Kidney (tissue), 14 donors: ENCODE results near the gene RASGRP1. TPM values are rescaled to one million over a fixed set of nuclear protein-coding genes. Genes with fewer than 3 reads are reported as not detected.

Experiments used
- DNase-seq, 5 donors: peaks; one replicate each; pipeline ENCODE4 v3.0.0-alpha.2; 2013 to 2020
- FAIRE-seq: peaks from 2 replicates; lab custom pipeline; 2012; peaks lifted over from hg19 to GRCh38; lab: Jason Lieb, UNC
- H3K27ac ChIP-seq, 2 donors: one replicate each; pipeline ENCODE4 v1.7.0; 2013; ENCODE audit warnings: low read depth in 2 of 2, low read length in 2 of 2, inconsistent platforms in 1 of 2
- H3K27me3 ChIP-seq: one replicate; pipeline ENCODE4 v1.7.1; 2013; ENCODE audit warnings: low read length, inconsistent platforms; ENCODE audit not compliant: control insufficient read depth, insufficient read depth
- H3K36me3 ChIP-seq, 3 donors: one replicate each; pipeline versions ENCODE4 v1.7.0 to v1.7.1; 2013; ENCODE audit warnings: low read length in 3 of 3, control low read depth in 1 of 3, inconsistent platforms in 1 of 3; ENCODE audit not compliant: insufficient read depth in 3 of 3, control insufficient read depth in 2 of 3
- H3K4me1 ChIP-seq, 3 donors: one replicate each; pipeline versions ENCODE4 v1.7.0 to v1.7.1; 2013; ENCODE audit warnings: low read length in 3 of 3, inconsistent platforms in 1 of 3, low read depth in 1 of 3; ENCODE audit not compliant: control insufficient read depth in 2 of 3, insufficient read depth in 2 of 3
- H3K4me3 ChIP-seq, 3 donors: one replicate each; pipeline versions ENCODE4 v1.7.0 to v1.8.1; 2013; ENCODE audit warnings: low read length in 3 of 3, control low read depth in 1 of 3, inconsistent platforms in 1 of 3
- H3K9ac ChIP-seq, 3 donors: one replicate each; pipeline versions ENCODE4 v1.7.0 to v1.7.1; 2013; ENCODE audit warnings: low read length in 3 of 3, control low read depth in 1 of 3, inconsistent platforms in 1 of 3
- H3K9me3 ChIP-seq, 3 donors: one replicate each; pipeline versions ENCODE4 v1.7.0 to v1.7.1; 2013; ENCODE audit warnings: low read length in 3 of 3, control low read depth in 1 of 3, inconsistent platforms in 1 of 3; ENCODE audit not compliant: control insufficient read depth in 2 of 3, insufficient read depth in 1 of 3
- intact Hi-C: fragments of 100-400 bp; cut with DNase I; formaldehyde crosslinking; loops from one replicate; pipeline ENCODE4 v1.11.1; 2022
- polyA plus RNA-seq: library from polyadenylated mRNA; stranded (reverse); fragments of 350-450 nt; fragmentation: Illumina TruSeq; extraction: RNeasy Lipid Tissue Mini Kit (QIAGEN cat#74804); gene quantifications from one replicate; pipeline ENCODE4 v1.2.3, GENCODE V29; 2014; ENCODE audit warnings: low read depth, low replicate concordance; ENCODE audit not compliant: insufficient read depth
- total RNA-seq: library from RNA; stranded (reverse); fragmentation: NEBNext Ultra II Directional; extraction: Animal tissue kit (Norgen Biotek cat#: 25700); gene quantifications from one replicate; pipeline ENCODE4 v1.2.1, GENCODE V29; 2021
- TF ChIP-seq, protein P1 (sequence below): IDR thresholded peaks from 3 replicates; pipeline ENCODE4 v1.5.1; 2012; ENCODE audit warnings: mild to moderate bottlenecking, moderate library complexity, borderline replicate concordance; ENCODE audit not compliant: insufficient read depth; ENCODE audit errors: extremely low read depth
- donor health status: control.
- donor health status: control.
- donor health status: control.
- donor health status: control.
- donor health status: control.
- donor health status: DM: yes; HTN: yes; CAD: no.
- donor health status: Normal renal cell carcinoma (clear cell type).

RASGRP1 gene
- total and polyA plus RNA-seq, 2 donors from 2014 or later: 3.4 to 12.5 TPM

DNA sequence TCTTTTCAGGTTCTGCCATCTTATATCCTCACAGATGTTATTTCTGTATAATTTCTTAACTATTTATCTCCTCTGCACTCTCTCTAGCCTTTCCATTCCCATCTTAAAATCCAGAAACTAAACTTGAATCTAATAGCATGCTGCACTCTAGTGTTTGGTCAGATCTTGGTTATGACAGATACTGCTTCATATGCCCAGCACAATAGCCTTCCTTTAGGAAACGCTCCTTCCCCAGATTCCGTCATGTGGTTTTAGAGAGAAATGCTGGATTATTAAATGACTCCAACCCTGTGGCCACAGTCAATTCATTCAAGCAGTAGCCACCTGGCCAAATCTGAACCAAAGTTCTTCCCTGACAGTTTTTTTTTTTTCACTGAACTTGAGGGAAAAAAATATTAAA, 19.4 kb downstream of the RASGRP1 start:
- H3K4me3 ChIP-seq: no peak overlapping the region
- DNase-seq: no peak
- FAIRE-seq: no peak
- H3K27ac ChIP-seq: no peak overlapping the region
- TF ChIP-seq, protein P1, sequence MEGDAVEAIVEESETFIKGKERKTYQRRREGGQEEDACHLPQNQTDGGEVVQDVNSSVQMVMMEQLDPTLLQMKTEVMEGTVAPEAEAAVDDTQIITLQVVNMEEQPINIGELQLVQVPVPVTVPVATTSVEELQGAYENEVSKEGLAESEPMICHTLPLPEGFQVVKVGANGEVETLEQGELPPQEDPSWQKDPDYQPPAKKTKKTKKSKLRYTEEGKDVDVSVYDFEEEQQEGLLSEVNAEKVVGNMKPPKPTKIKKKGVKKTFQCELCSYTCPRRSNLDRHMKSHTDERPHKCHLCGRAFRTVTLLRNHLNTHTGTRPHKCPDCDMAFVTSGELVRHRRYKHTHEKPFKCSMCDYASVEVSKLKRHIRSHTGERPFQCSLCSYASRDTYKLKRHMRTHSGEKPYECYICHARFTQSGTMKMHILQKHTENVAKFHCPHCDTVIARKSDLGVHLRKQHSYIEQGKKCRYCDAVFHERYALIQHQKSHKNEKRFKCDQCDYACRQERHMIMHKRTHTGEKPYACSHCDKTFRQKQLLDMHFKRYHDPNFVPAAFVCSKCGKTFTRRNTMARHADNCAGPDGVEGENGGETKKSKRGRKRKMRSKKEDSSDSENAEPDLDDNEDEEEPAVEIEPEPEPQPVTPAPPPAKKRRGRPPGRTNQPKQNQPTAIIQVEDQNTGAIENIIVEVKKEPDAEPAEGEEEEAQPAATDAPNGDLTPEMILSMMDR: no peak
- H3K9ac ChIP-seq: no peak overlapping the region
- H3K4me1 ChIP-seq: no peaks in the 10 kb centered on the region
- no peaks in the 10 kb centered on the region for H3K9me3 ChIP-seq
- H3K36me3 ChIP-seq: no peaks in the 10 kb centered on the region
- no peaks in the 10 kb centered on the region for H3K27me3 ChIP-seq
- intact Hi-C loops: no loop called here

DNA sequence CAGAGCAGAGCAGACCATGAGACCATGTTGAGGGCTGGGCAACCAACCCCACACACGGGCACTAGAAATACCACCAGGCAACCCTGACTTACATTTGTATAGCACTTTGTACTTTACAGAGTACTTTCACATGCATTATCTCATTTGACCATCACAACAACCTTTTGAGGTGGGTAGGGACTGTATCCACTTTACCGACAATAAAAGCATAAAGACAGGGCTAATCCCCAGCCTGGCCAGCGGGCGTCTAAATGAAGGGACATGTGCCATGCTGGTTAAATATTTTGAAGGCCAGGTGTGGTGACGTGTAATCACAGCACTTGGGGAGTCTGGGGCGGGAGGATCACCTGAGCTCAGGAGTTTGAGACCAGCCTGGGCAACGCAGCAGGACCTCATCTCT, 23.6 kb downstream of the RASGRP1 start:
- Histone ChIP-seq H3K4me1 (peaks cover 0 to 6% (median 0%) of the 10 kb centered on the region in 3 donors), H3K27me3 (no peaks in the 10 kb centered on the region), H3K9me3 (no peaks in the 10 kb centered on the region), H3K4me3 (no peak overlapping the region), H3K27ac (no peak overlapping the region), H3K36me3 (no peaks in the 10 kb centered on the region), H3K9ac (no peak overlapping the region)
- DNase-seq (no peak), FAIRE-seq (no peak)
- intact Hi-C loops: no loop called here
- TF ChIP-seq, protein P1: no peak

DNA sequence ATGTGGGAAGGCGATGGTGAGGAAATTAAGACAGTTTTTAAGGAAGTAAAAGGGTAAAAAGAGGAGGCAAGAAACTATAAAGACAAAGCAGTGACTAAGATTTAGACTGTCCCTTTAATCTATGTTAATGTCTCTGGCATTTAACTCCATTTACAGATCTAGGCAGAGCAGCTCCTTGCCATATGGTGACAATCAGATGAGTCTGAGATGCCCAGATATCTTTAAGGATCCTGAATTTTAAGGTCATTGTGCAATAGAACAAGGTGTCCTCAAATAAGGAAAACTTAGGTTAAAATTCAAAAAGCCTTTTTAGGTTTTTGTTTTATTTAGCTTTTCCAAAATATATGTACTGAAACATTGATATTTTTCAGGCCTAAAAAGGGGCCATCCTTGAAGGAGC, 24.1 kb downstream of the RASGRP1 start:
- FAIRE-seq (no peak), DNase-seq (no peak)
- no peak overlapping the region for H3K27ac ChIP-seq
- no peaks in the 10 kb centered on the region for H3K9me3 ChIP-seq
- no peak overlapping the region for H3K4me3 ChIP-seq
- no peak overlapping the region for H3K9ac ChIP-seq
- H3K36me3 ChIP-seq: no peaks in the 10 kb centered on the region
- no peaks in the 10 kb centered on the region for H3K27me3 ChIP-seq
- intact Hi-C loops: no loop called here
- H3K4me1 ChIP-seq: peaks cover 0 to 10% (median under 1%) of the 10 kb centered on the region in 3 donors
- TF ChIP-seq, protein P1: no peak

DNA sequence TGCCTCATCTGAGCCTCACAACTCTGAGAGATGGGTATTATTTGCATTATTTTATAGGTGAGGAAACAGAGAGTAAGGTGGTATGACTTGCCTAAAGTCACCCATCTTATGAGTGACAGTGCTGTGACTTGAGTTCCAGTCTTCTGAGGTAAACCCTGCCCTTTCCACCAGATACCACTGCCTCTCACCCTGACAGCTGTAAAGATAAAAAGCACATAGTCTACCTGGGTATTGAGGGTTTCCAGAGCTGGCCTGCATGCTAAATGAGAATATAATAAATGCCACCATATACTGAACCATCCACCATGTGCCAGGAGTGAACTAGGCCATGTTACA, 25.6 kb downstream of the RASGRP1 start:
- H3K27me3 ChIP-seq: no peaks in the 10 kb centered on the region
- H3K4me1 ChIP-seq: peaks cover 0 to 16% (median 3%) of the 10 kb centered on the region in 3 donors
- intact Hi-C loops: no loop called here
- DNase-seq (no peak), FAIRE-seq (no peak)
- no peak overlapping the region for H3K27ac ChIP-seq
- H3K9me3 ChIP-seq: no peaks in the 10 kb centered on the region
- TF ChIP-seq, protein P1: no peak
- H3K9ac ChIP-seq: no peak overlapping the region
- no peaks in the 10 kb centered on the region for H3K36me3 ChIP-seq
- no peak overlapping the region for H3K4me3 ChIP-seq
